HG03066 (cell line): ENCODE data around the gene MRNIP.
"Not testable (repeated sequence)": the region's sequence is repeated elsewhere in the genome, so short reads cannot be mapped to it uniquely, and the experiment has no call there.

ENCODE experiments used
- ATAC-seq: cut with Tn5 transposase; IDR thresholded peaks from one replicate; pipeline ENCODE4 v1.9.1; 2021; ENCODE audit warnings: low read depth; ENCODE audit not compliant: unreplicated experiment

The MRNIP gene

GRCh38 chr5:179872828-179873575 lies 14.4 kb upstream of the MRNIP start:
- ATAC-seq = no peak

GRCh38 chr5:179872055-179872827 lies 13.6 kb upstream of the MRNIP start:
- no peak for ATAC-seq

- not testable (repeated sequence) for ATAC-seq
These were observed 12.9 kb upstream of the MRNIP start for GRCh38 chr5:179871533-179871932.

GRCh38 chr5:179870952-179871351 lies 12.3 kb upstream of the MRNIP start:
- no peak for ATAC-seq

DNA sequence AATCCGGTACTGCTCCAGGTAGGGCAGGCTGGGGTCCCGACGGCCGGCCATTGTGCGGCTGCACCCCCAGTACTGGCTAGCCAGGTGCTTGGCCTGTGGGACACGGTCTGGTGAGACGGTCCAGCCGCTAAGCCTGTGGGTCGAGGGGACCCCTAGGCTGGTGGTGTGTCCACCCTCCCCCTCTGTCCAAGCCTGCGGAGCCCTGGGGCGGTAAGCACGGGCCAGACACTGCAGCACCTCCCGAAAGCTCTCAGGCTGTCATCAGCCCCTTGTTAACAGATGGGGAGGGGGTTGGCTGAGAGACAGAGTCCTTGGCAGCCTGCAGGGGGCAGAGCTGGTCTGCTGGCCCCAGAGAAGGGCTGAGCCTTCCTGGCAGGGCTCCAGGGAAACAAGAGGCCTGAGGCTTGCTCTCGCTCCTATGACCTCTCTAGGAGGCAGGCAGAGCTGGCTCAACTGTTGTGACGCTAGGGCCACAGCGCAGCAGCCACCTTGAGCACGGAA lies 11.8 kb upstream of the MRNIP start:
- no peak for ATAC-seq

- no peak for ATAC-seq
These were observed 11.2 kb upstream of the MRNIP start for GRCh38 chr5:179869641-179870402.

DNA sequence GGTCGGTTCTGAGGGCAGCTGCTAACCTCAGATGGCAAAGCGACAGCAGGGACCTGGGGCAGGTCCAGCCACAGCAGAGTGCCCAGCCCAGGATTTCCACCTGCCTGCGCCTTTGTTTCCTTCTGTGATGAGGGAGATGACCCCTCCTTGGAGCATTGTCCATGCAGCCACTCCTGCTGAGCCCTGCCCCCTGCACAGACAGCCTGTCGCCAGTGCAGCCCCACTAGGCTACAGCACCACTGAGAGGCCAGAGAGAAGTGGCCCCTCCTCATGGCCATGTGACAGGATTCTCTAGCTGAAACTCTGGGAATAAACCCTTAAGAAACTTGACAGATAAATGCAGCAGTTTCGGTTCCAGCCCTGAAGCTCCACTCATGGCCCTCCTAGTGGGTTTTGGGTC lies 10.5 kb upstream of the MRNIP start:
- no peak for ATAC-seq

GRCh38 chr5:179868541-179868940 lies 9.9 kb upstream of the MRNIP start:
- ATAC-seq = no peak

- ATAC-seq = no peak
These were observed 8.9 kb upstream of the MRNIP start for GRCh38 chr5:179867476-179867875.

DNA sequence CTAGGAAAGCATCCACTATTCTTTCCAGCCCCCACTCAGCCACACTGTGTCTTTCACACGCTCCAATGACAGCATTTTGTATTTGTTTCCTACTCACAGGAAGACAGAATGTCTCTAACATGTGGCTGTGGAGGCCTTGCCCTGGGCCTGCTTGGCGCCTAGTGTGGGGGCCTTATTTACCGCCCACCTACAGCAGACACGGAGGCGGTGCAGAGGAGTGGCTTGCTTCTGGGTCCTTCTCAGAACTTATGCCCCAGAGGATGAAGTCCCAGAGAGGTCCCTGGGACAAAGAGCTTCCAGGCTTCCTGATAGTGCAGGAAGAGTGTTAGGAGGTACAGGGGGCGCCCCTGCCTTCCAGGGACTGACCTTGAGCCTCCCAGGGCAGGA lies 8.5 kb upstream of the MRNIP start:
- ATAC-seq = no peak

DNA sequence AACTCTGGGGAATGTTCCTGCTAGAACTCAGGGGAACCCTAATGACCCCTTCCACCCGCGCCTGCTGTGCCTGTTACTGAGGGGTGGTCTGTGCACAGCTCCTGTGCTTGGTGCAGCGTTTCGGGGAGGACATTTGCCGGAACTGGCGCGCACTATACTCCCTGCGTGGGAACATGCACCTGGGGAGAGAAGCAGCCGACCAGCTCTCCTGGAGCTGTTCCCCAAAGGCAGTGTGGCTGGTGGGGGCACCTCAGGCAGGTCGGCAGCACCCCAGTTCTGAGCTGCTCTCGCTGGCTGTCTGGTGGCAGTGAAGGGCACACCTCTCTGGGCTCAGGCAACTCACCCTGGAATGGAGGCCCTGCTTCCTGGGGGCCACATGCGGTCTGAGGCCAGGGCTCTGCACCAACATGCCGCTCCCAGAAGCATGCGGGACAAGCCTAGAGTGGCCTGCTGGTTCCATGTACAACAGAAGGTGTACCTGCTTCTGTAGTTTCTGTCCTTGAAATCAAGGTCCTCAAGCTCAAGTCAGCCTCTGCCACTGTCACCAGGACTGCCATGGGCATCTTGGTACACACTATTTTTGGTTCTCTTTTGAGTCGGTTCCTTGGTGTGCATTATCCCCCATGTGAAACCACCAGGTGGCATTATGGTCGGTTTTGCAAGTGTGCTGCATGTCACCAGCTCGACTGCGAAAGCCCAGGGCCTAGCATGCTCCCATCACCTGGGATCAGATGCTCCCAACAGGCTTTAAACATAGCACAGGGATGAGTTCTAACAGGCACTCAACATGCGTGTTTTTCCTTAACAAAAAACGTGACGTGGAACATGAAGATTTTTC lies 7.8 kb upstream of the MRNIP start:
- ATAC-seq = peak; percentile 46

DNA sequence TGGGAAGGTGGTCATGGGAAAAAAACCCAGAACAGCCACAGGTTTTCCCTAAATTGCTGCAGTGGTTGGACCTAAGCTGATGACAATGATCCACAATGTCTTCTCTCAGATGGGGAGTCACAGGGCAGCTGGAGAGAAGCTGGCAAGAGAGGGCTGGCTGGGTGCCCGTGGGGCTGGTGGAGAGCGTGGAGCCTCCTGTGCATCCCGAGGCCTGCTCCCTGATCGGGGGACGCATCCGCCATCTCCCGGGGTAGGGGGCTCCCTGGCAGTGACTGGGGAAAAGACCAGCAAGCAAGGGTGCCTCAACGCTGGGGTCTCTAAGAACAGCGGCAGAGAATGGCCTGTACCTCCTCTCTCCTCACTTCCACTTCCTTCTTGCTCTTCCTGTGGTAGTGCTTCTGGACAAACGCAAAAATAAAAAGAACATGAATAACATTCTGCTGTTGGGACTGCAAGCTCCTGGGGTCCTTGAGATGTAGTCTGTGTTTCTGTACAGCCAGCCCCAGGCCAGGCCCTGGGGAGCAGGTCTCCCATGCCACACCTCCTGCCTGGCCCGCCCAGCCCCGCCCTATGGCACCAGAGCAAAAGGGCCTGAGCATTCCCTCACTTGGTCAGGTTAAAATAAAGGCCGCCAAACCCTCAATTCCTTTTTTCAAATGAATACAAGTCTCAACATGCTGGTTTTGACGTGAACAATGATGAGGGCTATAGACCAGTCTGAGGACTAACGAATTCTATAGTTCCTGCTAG lies 7.0 kb upstream of the MRNIP start:
- ATAC-seq = no peak

GRCh38 chr5:179864686-179865085 lies 6.1 kb upstream of the MRNIP start:
- ATAC-seq = no peak

DNA sequence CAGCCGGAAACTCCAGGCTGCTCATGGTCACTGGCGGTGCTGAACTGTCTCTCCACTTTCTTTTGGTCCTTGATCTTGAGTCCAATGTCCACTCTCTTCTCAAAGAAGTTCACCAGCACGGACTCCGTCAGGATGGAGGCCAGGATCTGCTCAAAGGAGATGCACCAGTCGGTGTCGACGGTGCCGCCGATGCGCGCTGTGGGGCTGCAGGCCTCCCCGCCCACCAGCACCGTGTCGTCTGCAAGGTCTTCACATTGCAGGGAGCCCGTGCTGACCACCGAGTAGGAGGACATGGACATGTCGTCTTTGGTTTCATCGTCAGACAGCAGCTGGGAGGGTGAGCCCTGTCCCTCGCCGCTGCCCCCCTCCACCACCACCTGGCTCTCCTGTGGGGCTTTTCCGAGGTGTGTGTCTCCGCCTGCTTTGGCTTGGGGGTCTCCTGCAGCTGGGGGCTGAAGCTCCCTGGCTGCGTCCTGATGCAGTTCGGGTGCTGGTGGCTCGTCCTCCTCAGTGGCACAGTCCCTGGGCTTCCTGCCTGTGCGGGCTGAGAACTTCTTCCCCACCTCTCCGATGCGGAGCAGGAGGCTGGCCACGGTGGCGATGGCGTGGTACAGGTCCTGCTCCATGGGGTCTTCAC lies 5.0 kb upstream of the MRNIP start:
- no peak for ATAC-seq

GRCh38 chr5:179862891-179863290 lies 4.3 kb upstream of the MRNIP start:
- ATAC-seq = no peak

GRCh38 chr5:179862296-179862695 lies 3.7 kb upstream of the MRNIP start:
- ATAC-seq = no peak

DNA sequence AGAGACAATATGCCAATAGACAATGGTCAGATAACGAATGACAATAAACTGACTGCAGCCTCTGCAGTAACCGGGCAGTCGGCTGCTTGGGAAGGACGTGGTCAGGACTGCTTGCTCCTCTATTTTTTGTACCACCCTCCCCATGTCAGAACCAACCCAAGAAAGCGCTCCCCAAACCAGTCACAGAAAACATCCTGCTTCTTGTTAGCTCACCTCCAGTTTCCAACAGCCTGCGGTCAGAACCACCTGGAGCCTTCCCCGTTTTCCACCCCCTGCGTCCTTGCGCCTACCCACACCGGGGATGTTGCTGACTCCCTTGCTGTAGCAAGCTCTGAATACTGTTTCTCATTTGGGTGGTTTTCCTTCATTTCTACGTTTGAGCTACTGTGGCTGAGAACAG lies 1.7 kb upstream of the MRNIP start:
- ATAC-seq = no peak

DNA sequence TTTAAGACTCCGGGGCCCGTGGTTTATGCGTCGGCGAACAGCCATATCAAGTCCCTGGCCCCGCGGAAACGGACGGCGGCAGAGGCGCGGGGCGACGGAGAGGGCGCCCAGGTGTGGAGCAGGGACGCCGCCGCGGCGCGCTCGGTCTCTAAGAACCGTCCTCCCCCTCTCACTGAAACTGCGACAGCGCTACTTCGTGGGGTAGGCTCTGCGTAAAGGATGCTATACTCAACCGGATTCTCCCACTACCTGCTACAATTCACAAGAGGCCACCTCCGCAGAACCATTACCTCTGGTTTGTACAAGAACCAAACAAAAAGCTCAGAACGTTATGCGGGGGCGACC lies 404 bp downstream of the MRNIP start:
- peak; percentile 41 for ATAC-seq

DNA sequence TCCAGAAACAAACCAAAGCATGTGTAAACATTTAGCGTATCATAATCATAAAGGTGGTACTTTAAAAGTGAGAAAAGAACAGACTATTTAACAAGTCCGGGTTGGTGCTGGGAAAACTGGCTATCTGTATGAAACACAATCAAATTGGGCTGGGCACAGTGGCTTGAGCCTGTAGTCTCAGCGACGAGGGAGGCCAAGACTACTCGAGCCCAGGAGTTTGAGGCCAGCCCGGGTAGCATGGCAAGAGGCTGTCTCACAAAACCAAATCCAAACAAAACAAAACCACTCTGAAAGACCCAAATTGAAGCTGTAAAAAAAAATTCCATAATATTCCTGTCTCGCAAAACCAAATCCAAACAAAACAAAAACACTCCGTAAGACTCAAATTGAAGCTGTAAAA lies 4.3 kb downstream of the MRNIP start:
- no peak for ATAC-seq
